Ishikawa (cell line): Measurements from ENCODE around the gene DEPDC5.

ENCODE experiments used
- EP300 ChIP-seq: IDR thresholded peaks from 2 replicates; pipeline ENCODE4 v1.6.1; 2012; ENCODE audit warnings: borderline replicate concordance
- MAX ChIP-seq: IDR thresholded peaks from 2 replicates; pipeline ENCODE4 v1.6.1; 2012
- REST ChIP-seq: IDR thresholded peaks from 2 replicates; pipeline ENCODE4 v1.6.1; 2012; ENCODE audit warnings: low read depth, mild to moderate bottlenecking
- TAF1 ChIP-seq: IDR thresholded peaks from 2 replicates; pipeline ENCODE4 v1.6.1; 2012; ENCODE audit warnings: low read depth, mild to moderate bottlenecking

- TF ChIP-seq EP300: no peak
- no peak for TF ChIP-seq REST
- no peak for TF ChIP-seq MAX
- no peak for TF ChIP-seq TAF1
These were observed 145.1 kb downstream of the DEPDC5 start for GRCh38 chr22:31898926-31899325.
